GM12878 (cell line): ENCODE measurements around the gene ZNF280D. TPM values are rescaled to one million over a fixed set of nuclear protein-coding genes. Genes with fewer than 3 reads are reported as not detected.

Experiments
- ATAC-seq: fragments of 200-7000 bp; cut with Tn5 transposase; 3 replicates; pipeline ENCODE4 v1.9.1; 2020; ENCODE audit warnings: mild to moderate bottlenecking, moderate library complexity
- BruUV-seq: library from RNA; stranded (reverse); fragments of 400-500 nt; replicated peaks from 2 replicates; lab custom pipeline; 2021; lab: Mats Ljungman, UMichigan
- CTCF ChIA-PET: fragments of 300-600 bp; sonication (Branson Sonifier 250); formaldehyde crosslinking; extraction: SDS; loops from one replicate; lab custom pipeline; 2021; ENCODE audit warnings: inconsistent platforms; lab: Yijun Ruan, JAX
- POLR2A ChIA-PET: fragments of 350-600 bp; formaldehyde crosslinking; extraction: SDS; loops from one replicate; lab custom pipeline; 2021; ENCODE audit warnings: inconsistent platforms; lab: Charles Lee
- RAD21 ChIA-PET: fragments of 300-600 bp; sonication (Branson Sonifier 250); formaldehyde crosslinking; loops from one replicate; lab custom pipeline; 2023; ENCODE audit warnings: antibody characterized with exemption; ENCODE audit not compliant: unreplicated experiment; lab: Charles Lee
- SMC1A ChIA-PET: fragments of 300-600 bp; sonication (Branson Sonifier 250); formaldehyde crosslinking; loops from one replicate; lab custom pipeline; 2023; ENCODE audit not compliant: unreplicated experiment, uncharacterized antibody; lab: Charles Lee
- DNase-seq: peaks from one replicate; pipeline ENCODE4 v3.0.0-alpha.2; 2011; ENCODE audit warnings: low read depth, low spot score
- FAIRE-seq: peaks from 3 replicates; lab custom pipeline; 2011; peaks lifted over from hg19 to GRCh38; lab: Jason Lieb, UNC
- H2AFZ ChIP-seq: 2 replicates; pipeline ENCODE4 v1.6.0; 2011; ENCODE audit warnings: low read depth, low read length, control low read depth; ENCODE audit not compliant: control insufficient read depth
- H3K27ac ChIP-seq: 2 replicates; pipeline ENCODE4 v1.5.1; 2011; ENCODE audit warnings: control low read depth; ENCODE audit not compliant: control insufficient read depth, insufficient read depth
- H3K27me3 ChIP-seq, 2 experiments: replicated peaks in 1 of 2; 2 replicates each; pipeline versions ENCODE4 v1.6.0 to v1.6.1; 2011; ENCODE audit warnings: low read length in 1 of 2; ENCODE audit not compliant: control insufficient read depth in 2 of 2, insufficient read depth in 2 of 2
- H3K36me3 ChIP-seq, 2 experiments: 2 replicates each; pipeline ENCODE4 v1.5.1; 2011; ENCODE audit warnings: low read length in 1 of 2; ENCODE audit not compliant: control insufficient read depth in 2 of 2, insufficient read depth in 2 of 2
- H3K4me1 ChIP-seq: 2 replicates; pipeline ENCODE4 v1.6.1; 2011; ENCODE audit warnings: mild to moderate bottlenecking, low read length, moderate library complexity, mixed read lengths; ENCODE audit not compliant: control insufficient read depth, insufficient read depth
- H3K4me2 ChIP-seq: 2 replicates; pipeline ENCODE4 v1.6.0; 2011; ENCODE audit warnings: control low read depth; ENCODE audit not compliant: control insufficient read depth, insufficient read depth
- H3K4me3 ChIP-seq: fragments of 200-600 bp; sonication (generic); 2 replicates; pipeline ENCODE4 v1.5.1; 2016
- H3K79me2 ChIP-seq: 2 replicates; pipeline ENCODE4 v1.6.0; 2011; ENCODE audit warnings: low read length; ENCODE audit not compliant: control insufficient read depth, insufficient read depth
- H3K9ac ChIP-seq: 2 replicates; pipeline ENCODE4 v1.8.0; 2011; ENCODE audit warnings: low read length, control low read depth, mixed read lengths; ENCODE audit not compliant: control insufficient read depth, insufficient read depth
- H3K9me3 ChIP-seq: replicated peaks from 3 replicates; pipeline ENCODE4 v1.5.1; 2011; ENCODE audit warnings: mild to moderate bottlenecking, low read length; ENCODE audit not compliant: control insufficient read depth, insufficient read depth
- H4K20me1 ChIP-seq: 2 replicates; pipeline ENCODE4 v1.6.0; 2011; ENCODE audit not compliant: control insufficient read depth, insufficient read depth
- BHLHE40 ChIP-seq, 2 experiments: fragments of 450-650 bp in 1 of 2; IDR thresholded peaks; 2 replicates each; pipeline ENCODE4 v1.6.1; 2011 to 2017; ENCODE audit warnings: low read depth in 2 of 2, borderline replicate concordance in 1 of 2, improper control_type of control experiment in 1 of 2, low read length in 1 of 2, mild to moderate bottlenecking in 1 of 2
- ELK1 ChIP-seq: IDR thresholded peaks from 2 replicates; pipeline ENCODE4 v1.6.1; 2012; ENCODE audit warnings: low read depth, low read length, improper control_type of control experiment
- JUND ChIP-seq: IDR thresholded peaks from 2 replicates; pipeline ENCODE4 v1.6.1; 2012; ENCODE audit warnings: low read depth, mild to moderate bottlenecking, low read length, improper control_type of control experiment, moderate library complexity
- MEF2B ChIP-seq: fragments of 450-650 bp; IDR thresholded peaks from 2 replicates; pipeline ENCODE4 v1.6.1; 2018; ENCODE audit warnings: mild to moderate bottlenecking, moderate library complexity; ENCODE audit not compliant: partially characterized antibody, poor library complexity, severe bottlenecking
- MTA2 ChIP-seq: fragments of 450-650 bp; IDR thresholded peaks from 2 replicates; pipeline ENCODE4 v1.6.1; 2016; ENCODE audit warnings: low read depth, mild to moderate bottlenecking, moderate library complexity
- RBBP5 ChIP-seq: fragments of 200-600 bp; sonication (generic); conservative IDR thresholded peaks from 2 replicates; pipeline ENCODE4 v1.6.1; 2016
- RUNX3 ChIP-seq: IDR thresholded peaks from 2 replicates; pipeline ENCODE4 v1.6.1; 2012; ENCODE audit warnings: low read length, inconsistent platforms
- SPI1 ChIP-seq: IDR thresholded peaks from 2 replicates; pipeline ENCODE4 v1.6.1; 2011; ENCODE audit warnings: low read depth, mild to moderate bottlenecking, low read length, moderate library complexity, borderline replicate concordance; ENCODE audit not compliant: insufficient read depth
- ZNF24 ChIP-seq: fragments of 450-650 bp; IDR thresholded peaks from 2 replicates; pipeline ENCODE4 v1.6.1; 2017; ENCODE audit warnings: antibody characterized with exemption, mild to moderate bottlenecking
- WGBS: methylation state at CpG from one replicate; pipeline ENCODE4 v1.1.6; 2016; ENCODE audit warnings: low lambda C conversion rate; ENCODE audit not compliant: insufficient replicate concordance, insufficient coverage; ENCODE audit errors: missing lambda C conversion rate; 5-methylcytosine and 5-hydroxymethylcytosine counted together
- in situ Hi-C: fragments of 300-500 bp; cut with MboI; formaldehyde crosslinking; loops from 9 replicates; pipeline ENCODE4 v1.14.3; 2018; ENCODE audit warnings: mixed read lengths
- intact Hi-C: fragments of 100-400 bp; cut with micrococcal nuclease; formaldehyde crosslinking; loops from one replicate; pipeline ENCODE4 v1.14.2; 2022; ENCODE audit not compliant: unreplicated experiment
- polyA plus RNA-seq, 11 experiments: library from polyadenylated mRNA; depleted of rRNA in 4 of 11; unstranded in 6 of 11; stranded (reverse) in 5 of 11; fragments of >200 nt; fragmentation: Nextera tagmentation in 4 of 11; fragmentation: Illumina TruSeq in 1 of 11; extraction: Ambion mirVana in 4 of 11; extraction: Trizol in 1 of 11; gene quantifications; 1 replicate in 1 of 11; 2 replicates in 10 of 11; pipeline versions ENCODE4 v1.2.1 to v1.2.3, GENCODE V29; 2011 to 2016; ENCODE audit warnings: inconsistent platforms in 2 of 11, missing spikeins in 2 of 11, low read depth in 1 of 11
- total RNA-seq, 4 experiments: library from RNA; depleted of rRNA in 3 of 4; stranded (reverse); fragments of >200 nt in 3 of 4; fragmentation: Illumina TruSeq in 1 of 4; extraction: Trizol in 1 of 4; gene quantifications; 2 replicates each; pipeline versions ENCODE4 v1.2.1 to v1.2.3, GENCODE V29; 2013 to 2021
- TF ChIP-seq, protein P1 (sequence below): fragments of 450-650 bp; IDR thresholded peaks from 2 replicates; pipeline ENCODE4 v1.6.1; 2016; ENCODE audit warnings: mild to moderate bottlenecking
- TF ChIP-seq, protein P2 (sequence below): IDR thresholded peaks from 2 replicates; pipeline ENCODE4 v1.6.1; 2011; ENCODE audit warnings: borderline replicate concordance, low read depth, mild to moderate bottlenecking, moderate library complexity, mixed read lengths, low read length; ENCODE audit not compliant: insufficient read depth; ENCODE audit errors: extremely low read length
- TF ChIP-seq, protein P3 (sequence below): fragments of 450-650 bp; IDR thresholded peaks from 2 replicates; pipeline ENCODE4 v1.6.1; 2017; ENCODE audit warnings: mild to moderate bottlenecking, moderate library complexity

ZNF280D gene
- total and polyA plus RNA-seq, 10 of the 15 experiments (the other 5 are each of a cell fraction or from before 2014, with no cell fraction given), result 5.6 to 18.6 (median 8.6) TPM

DNA sequence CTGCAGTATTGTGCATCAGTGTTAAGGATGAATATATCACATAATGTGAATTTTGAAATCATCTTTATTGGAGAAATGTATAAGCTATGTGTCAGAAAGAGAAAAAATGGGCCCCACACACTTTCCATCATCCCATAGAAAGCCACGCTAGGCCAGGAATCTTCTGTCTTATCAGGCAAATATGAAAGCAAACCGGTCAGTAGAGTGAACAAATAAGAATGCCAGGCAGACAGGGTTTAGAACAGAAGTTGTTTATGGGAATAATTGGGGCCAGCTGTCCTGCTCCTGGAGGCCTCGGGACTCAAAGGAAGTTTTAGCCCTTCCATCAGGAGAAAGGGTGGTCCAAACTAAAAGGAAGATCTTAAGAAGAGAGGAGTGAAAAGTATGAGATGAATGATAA, 39.5 kb downstream of the ZNF280D start (continued):
- TF ChIP-seq RUNX3 (no peak), MEF2B (no peak), ZNF24 (no peak), RBBP5 (no peak)
- TF ChIP-seq, all 136 proteins: peak for 0

DNA sequence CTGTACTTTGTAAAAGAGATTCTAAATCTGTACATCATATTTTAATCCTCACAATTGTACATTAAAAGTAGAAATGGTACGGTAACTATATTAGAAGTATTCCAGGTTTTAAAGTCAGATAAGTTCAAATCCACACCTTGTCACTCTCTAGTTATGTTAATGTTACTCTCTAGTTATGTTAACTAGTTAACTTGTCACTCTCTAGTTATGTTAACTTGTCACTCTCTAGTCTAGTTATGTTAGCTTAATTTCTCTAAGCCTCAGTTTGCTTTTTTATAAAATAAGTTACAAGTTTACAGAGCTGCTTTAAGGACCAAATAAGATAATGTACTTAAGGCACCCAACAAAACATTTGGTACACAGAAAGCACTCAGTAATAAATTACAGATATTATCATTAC, 42.6 kb downstream of the ZNF280D start:
- FAIRE-seq, result no peak
- Histone ChIP-seq H3K27ac (no peak overlapping the region), H3K9me3 (no peaks in the 10 kb centered on the region), H4K20me1 (no peaks in the 10 kb centered on the region), H3K9ac (no peak overlapping the region), H3K79me2 (no peaks in the 10 kb centered on the region), H3K27me3 (no peaks in the 10 kb centered on the region), H2AFZ (no peak overlapping the region), H3K36me3 (no peaks in the 10 kb centered on the region), H3K4me3 (no peak overlapping the region), H3K4me1 (no peaks in the 10 kb centered on the region), H3K4me2 (no peak overlapping the region)
- CTCF ChIA-PET, result no interaction called here
- intact Hi-C loops (no loop called here), in situ Hi-C loops (no loop called here)
- POLR2A ChIA-PET, result no interaction called here
- BruUV-seq, result no TSS peak
- RAD21 ChIA-PET, result no interaction called here
- WGBS, result 100% methylated on average over 1 of the region's 1 CpG
- no peak for DNase-seq
- SMC1A ChIA-PET, result interaction anchor here (1.2 kb wide), 1 partner anchor 9 kb away, joined by 3 read pairs; no protein-coding TSS in a partner anchor
- TF ChIP-seq, protein P1, sequence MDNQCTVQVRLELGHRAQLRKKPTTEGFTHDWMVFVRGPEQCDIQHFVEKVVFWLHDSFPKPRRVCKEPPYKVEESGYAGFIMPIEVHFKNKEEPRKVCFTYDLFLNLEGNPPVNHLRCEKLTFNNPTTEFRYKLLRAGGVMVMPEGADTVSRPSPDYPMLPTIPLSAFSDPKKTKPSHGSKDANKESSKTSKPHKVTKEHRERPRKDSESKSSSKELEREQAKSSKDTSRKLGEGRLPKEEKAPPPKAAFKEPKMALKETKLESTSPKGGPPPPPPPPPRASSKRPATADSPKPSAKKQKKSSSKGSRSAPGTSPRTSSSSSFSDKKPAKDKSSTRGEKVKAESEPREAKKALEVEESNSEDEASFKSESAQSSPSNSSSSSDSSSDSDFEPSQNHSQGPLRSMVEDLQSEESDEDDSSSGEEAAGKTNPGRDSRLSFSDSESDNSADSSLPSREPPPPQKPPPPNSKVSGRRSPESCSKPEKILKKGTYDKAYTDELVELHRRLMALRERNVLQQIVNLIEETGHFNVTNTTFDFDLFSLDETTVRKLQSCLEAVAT, result no peak
- TF ChIP-seq BHLHE40 (IDR thresholded peaks at IDR 0.05; ENCODE audit: borderline replicate concordance in 1 of 2, low read depth in 2 of 2, low read length in 1 of 2) (no peak), ELK1 (no peak), JUND (no peak), MTA2 (no peak), SPI1 (no peak)
- TF ChIP-seq, protein P2, sequence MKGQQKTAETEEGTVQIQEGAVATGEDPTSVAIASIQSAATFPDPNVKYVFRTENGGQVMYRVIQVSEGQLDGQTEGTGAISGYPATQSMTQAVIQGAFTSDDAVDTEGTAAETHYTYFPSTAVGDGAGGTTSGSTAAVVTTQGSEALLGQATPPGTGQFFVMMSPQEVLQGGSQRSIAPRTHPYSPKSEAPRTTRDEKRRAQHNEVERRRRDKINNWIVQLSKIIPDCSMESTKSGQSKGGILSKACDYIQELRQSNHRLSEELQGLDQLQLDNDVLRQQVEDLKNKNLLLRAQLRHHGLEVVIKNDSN, result no peak
- TF ChIP-seq, protein P3, sequence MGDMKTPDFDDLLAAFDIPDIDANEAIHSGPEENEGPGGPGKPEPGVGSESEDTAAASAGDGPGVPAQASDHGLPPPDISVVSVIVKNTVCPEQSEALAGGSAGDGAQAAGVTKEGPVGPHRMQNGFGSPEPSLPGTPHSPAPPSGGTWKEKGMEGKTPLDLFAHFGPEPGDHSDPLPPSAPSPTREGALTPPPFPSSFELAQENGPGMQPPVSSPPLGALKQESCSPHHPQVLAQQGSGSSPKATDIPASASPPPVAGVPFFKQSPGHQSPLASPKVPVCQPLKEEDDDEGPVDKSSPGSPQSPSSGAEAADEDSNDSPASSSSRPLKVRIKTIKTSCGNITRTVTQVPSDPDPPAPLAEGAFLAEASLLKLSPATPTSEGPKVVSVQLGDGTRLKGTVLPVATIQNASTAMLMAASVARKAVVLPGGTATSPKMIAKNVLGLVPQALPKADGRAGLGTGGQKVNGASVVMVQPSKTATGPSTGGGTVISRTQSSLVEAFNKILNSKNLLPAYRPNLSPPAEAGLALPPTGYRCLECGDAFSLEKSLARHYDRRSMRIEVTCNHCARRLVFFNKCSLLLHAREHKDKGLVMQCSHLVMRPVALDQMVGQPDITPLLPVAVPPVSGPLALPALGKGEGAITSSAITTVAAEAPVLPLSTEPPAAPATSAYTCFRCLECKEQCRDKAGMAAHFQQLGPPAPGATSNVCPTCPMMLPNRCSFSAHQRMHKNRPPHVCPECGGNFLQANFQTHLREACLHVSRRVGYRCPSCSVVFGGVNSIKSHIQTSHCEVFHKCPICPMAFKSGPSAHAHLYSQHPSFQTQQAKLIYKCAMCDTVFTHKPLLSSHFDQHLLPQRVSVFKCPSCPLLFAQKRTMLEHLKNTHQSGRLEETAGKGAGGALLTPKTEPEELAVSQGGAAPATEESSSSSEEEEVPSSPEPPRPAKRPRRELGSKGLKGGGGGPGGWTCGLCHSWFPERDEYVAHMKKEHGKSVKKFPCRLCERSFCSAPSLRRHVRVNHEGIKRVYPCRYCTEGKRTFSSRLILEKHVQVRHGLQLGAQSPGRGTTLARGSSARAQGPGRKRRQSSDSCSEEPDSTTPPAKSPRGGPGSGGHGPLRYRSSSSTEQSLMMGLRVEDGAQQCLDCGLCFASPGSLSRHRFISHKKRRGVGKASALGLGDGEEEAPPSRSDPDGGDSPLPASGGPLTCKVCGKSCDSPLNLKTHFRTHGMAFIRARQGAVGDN, result no peak
- no peak for ATAC-seq
